IPS-20b (cell line): Measurements from ENCODE around the gene C4orf33.
"Not testable (repeated sequence)": the region's sequence is repeated elsewhere in the genome, so short reads cannot be mapped to it uniquely, and the experiment has no call there.

ENCODE experiments used
- H3K27ac ChIP-seq: one replicate; pipeline ENCODE4 v1.5.1; 2013; ENCODE audit warnings: low read length
- H3K27me3 ChIP-seq: 2 replicates; pipeline ENCODE4 v1.6.1; 2013; ENCODE audit warnings: mild to moderate bottlenecking, low read length, inconsistent platforms; ENCODE audit not compliant: insufficient read depth
- H3K36me3 ChIP-seq: 2 replicates; pipeline ENCODE4 v1.6.1; 2013; ENCODE audit warnings: low read depth, mild to moderate bottlenecking, inconsistent platforms, low read length, moderate library complexity; ENCODE audit not compliant: insufficient read depth
- H3K4me1 ChIP-seq: 2 replicates; pipeline ENCODE4 v1.6.1; 2013; ENCODE audit warnings: mild to moderate bottlenecking, control low read depth, inconsistent platforms, low read length, moderate library complexity; ENCODE audit not compliant: insufficient read depth
- H3K4me3 ChIP-seq: 2 replicates; pipeline ENCODE4 v1.5.1; 2013; ENCODE audit warnings: mild to moderate bottlenecking, low read length, inconsistent platforms
- H3K9ac ChIP-seq: 2 replicates; pipeline ENCODE4 v1.6.1; 2013; ENCODE audit warnings: low read depth, mild to moderate bottlenecking, inconsistent platforms, low read length, moderate library complexity
- H3K9me3 ChIP-seq: 2 replicates; pipeline ENCODE4 v1.6.1; 2013; ENCODE audit warnings: mild to moderate bottlenecking, low read depth, low read length, inconsistent platforms; ENCODE audit not compliant: insufficient read depth

C4orf33 gene

DNA sequence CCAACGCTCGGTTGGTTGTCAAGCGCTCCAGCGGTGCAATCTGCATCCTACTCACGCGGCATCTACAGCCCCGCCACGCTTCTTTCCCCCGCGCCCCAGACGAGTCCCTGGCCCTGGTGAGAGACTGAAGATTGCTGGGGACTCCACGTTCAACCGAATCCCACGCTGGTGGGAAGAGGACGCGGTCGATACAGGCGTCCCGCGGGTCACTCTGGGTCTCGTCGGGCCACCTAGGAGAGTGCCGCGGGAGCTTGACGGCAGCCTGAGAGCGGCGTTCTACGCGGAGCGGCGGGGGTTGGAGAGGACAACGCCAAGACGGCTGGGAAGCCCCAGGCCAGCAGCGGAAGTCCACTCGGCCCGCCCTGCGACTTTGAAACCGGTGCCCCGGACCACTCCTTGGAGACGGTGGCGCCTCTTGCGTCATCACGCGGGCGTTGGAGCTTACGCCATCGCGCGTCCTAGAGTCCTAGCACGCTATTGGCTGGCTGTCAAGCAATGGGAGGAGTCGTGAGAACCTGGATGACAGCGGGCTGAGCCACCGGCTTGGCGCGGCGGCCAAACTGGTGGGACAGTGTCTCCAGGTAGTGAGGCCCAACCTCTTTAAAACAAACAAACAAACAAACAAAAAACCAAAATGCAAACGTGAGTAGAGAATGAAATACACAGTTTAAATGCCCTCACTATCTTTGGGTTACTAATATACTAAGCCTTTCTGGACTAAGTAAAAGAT is 2.6 kb upstream of the C4orf33 start, which contains the start of gene SCLT1:
TSS of gene SCLT1 (minus strand) at position 349 of the 730 bp plus-strand sequence. CDS start 436 bp downstream, outside the sequence.
- Histone ChIP-seq H3K4me3 (peak within 1 kb of the TSS; percentile 90), H3K9me3 (no peaks in the 10 kb centered on the region), H3K9ac (peak within 1 kb of the TSS; percentile 79; the same call in 1 of the 2 replicates), H3K36me3 (no peaks in the 10 kb centered on the region), H3K27ac (peak within 1 kb of the TSS; percentile 37), H3K27me3 (no peaks in the 10 kb centered on the region), H3K4me1 (peaks cover 4% of the 10 kb centered on the region)

DNA sequence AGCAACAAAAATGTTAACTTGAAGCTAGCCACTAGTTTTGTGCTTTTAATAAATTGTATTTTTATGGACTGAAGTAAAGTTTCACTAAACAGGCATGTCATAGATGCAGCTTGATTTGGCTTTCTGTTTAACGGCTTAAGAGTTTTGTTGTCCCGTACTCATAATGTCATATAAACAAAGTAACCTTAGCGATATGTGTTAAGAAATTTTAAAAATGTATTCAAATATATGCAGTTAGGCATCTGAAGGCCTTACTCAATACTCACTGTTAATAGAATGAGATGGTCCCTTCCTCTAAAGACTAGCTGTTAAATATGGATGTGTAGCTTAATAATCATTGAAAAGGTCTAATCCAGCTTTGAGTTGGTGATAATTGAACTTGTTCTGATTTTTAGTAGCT is 1.6 kb upstream of the C4orf33 start:
- no peak overlapping the region for H3K27ac ChIP-seq
- H3K9me3 ChIP-seq, result no peaks in the 10 kb centered on the region
- H3K4me1 ChIP-seq, result peaks cover 4% of the 10 kb centered on the region
- no peaks in the 10 kb centered on the region for H3K27me3 ChIP-seq
- no peak overlapping the region for H3K9ac ChIP-seq
- H3K4me3 ChIP-seq, result no peak overlapping the region
- no peaks in the 10 kb centered on the region for H3K36me3 ChIP-seq

DNA sequence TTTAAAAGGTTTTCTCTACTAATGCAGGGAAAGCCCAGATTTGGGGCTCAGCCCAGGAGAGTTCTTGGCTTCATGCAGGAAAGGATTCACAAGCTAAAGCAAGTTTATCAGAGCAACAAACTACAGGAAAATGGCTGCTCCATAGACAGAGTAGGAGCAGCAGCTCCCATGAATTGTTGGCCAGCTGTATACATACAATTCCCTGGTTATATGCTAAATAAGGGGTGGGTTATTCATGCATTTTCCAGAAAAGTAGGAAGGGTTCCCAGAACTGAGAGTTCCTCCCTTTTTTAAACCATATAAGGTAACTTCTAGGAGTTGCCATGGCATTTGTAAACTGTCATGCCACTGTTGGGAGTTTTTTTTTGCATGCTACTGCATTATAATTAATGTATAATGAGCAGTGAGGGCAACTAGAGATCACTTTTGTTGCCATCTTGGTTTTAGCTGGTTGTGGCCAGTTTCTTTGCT is 2.6 kb downstream of the C4orf33 start:
- Histone ChIP-seq H3K9me3 (no peaks in the 10 kb centered on the region), H3K36me3 (no peaks in the 10 kb centered on the region), H3K4me1 (no peaks in the 10 kb centered on the region), H3K27me3 (no peaks in the 10 kb centered on the region), H3K9ac (no peak overlapping the region), H3K27ac (no peak overlapping the region), H3K4me3 (no peak overlapping the region)

DNA sequence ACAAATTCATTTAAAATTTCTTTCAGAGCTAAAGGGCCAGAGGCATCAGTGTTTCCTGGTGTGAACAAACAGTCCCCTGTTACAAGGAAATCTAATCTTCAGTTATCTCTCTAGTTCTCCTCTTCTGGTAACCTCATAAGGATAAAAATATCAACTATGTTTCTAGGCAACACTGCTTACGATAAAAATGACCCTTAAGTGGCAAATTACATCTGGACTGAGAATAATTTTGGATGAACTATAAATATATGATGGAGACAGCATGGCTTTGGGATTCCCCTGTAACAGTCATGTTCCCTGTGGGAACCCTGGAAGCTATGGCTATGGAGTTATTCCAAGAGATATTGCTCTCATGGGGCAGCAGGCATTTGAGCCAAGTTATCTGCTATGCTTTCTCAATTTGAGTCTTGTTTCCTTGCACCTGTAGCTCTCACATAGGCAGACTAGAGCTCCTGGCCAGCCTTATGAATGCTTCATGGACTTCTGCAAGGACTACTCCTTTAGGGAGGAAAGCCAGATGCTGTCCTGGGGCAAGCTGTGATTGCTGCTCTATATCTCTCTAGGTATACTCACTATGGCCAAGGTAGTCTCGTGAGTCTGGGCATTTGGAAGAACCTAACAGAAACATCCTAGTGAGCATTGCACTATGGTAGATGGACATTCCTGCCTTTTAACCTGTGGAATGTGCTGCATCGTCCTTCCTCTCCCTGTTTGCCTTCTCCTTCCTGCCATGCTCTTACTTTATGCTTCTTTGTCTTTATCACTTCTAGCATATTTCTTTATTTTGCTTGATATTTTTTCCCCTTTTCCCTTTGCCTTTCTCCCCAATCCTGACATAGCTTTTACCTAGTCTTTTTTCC is 14.2 kb downstream of the C4orf33 start:
- H3K36me3 ChIP-seq, result no peaks in the 10 kb centered on the region
- no peaks in the 10 kb centered on the region for H3K9me3 ChIP-seq
- H3K4me3 ChIP-seq, result no peak overlapping the region
- no peaks in the 10 kb centered on the region for H3K27me3 ChIP-seq
- H3K9ac ChIP-seq, result no peak overlapping the region
- no peak overlapping the region for H3K27ac ChIP-seq
- H3K4me1 ChIP-seq, result no peaks in the 10 kb centered on the region; the same call in 1 of the 2 replicates

DNA sequence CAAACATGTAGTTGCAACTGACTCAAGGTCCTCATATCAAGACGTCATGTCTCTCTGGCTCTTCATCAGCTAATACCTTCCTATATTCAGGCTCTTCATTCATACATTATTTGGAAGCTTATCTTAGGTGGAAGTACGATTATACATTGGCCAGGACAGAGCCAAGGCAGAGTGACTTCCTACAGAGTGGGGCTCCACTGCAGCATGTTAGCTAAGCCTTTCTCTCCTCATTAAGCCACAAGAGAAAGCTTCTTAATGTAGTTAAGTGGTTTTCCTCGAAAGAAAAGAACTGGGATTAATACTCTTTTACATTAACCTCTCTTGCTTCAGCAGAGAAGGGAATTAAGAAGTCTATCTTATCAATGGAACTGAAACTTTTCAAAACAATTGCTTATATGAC is 15.0 kb downstream of the C4orf33 start:
- no peak overlapping the region for H3K4me3 ChIP-seq
- H3K4me1 ChIP-seq, result no peaks in the 10 kb centered on the region; the same call in 1 of the 2 replicates
- no peak overlapping the region for H3K9ac ChIP-seq
- no peaks in the 10 kb centered on the region for H3K27me3 ChIP-seq
- H3K36me3 ChIP-seq, result no peaks in the 10 kb centered on the region
- H3K9me3 ChIP-seq, result no peaks in the 10 kb centered on the region
- H3K27ac ChIP-seq, result no peak overlapping the region

DNA sequence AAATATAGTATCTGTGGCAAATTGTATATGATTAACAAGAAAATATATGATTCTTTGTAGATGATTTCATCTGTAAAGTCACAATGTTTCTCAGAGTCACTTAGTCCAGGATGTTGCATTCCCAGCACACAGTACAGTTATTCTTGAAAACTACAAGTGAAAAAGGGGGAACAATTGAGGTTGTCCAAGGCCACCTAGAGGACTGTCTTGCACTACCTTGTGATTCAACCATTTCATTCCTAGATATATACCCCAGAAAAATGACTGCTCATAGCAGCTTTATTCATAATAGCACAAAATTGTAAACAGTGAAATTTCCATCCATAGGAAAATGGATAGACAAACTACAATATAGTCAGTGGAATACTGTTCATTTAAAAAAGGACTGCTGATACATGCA is 16.0 kb downstream of the C4orf33 start:
- Histone ChIP-seq H3K4me1 (no peaks in the 10 kb centered on the region; the same call in 1 of the 2 replicates), H3K36me3 (no peaks in the 10 kb centered on the region), H3K9ac (no peak overlapping the region), H3K9me3 (no peaks in the 10 kb centered on the region), H3K4me3 (no peak overlapping the region), H3K27me3 (no peaks in the 10 kb centered on the region), H3K27ac (no peak overlapping the region)

DNA sequence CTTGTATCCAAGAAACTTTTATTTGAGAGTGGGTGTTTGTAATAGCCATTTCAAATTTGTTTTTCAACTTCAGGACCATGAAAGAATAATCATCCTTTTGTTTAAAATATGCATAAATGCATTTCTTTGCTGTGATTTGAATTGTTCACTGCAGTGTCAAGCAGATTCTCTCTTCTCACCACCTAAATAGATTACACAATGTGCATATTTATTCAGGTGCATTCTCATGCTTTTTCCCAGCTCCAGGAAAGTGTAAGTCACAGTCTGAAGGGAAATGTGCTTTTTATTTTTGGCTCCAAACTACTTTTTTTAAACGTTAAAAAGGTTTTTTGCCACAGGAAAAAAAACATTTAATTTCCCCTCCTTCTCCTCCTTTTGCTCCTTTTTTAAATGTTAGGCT is 17.5 kb downstream of the C4orf33 start:
- Histone ChIP-seq H3K9me3 (no peaks in the 10 kb centered on the region), H3K4me3 (no peak overlapping the region), H3K27ac (no peak overlapping the region), H3K27me3 (no peaks in the 10 kb centered on the region), H3K9ac (no peak overlapping the region), H3K4me1 (no peaks in the 10 kb centered on the region; the same call in 1 of the 2 replicates), H3K36me3 (no peaks in the 10 kb centered on the region)

DNA sequence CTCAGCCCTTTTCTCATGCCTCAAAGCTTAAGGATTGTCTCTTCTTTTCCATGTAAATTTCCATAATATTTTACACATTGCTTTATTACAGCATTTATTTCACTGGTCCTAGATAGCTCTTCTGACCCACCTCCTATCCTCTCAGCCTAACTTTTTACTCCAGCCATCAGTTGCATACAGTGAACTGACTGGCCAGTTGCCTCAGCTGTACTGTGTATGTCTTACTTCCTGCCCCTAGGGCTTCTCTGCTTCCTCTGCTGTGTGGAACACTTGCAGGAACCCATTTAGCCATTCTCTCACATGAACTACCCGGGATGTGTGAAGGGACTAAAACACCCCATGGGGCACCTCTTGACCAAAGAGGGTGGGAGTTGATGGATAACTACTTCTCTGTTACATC is 18.0 kb downstream of the C4orf33 start:
- H3K27ac ChIP-seq, result no peak overlapping the region

DNA sequence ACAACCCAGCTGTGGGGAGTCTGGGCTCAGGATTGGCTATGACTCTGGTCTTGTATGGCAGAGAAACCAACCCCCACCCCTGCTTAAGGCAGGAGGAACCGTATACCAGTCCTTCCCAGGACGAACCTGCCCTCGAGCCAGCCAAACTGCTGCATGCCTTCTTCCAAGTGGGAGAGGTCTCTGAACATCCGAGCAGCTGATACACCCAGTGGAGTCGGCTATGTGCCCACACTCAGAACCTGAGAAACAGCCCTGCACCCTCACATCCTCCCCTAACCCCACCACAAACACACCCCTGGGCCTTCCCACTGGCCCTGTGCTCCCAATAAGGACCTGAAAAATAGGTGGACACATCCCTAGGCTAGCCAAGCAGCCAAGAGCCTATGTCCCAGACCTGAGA is 21.8 kb downstream of the C4orf33 start:
- Histone ChIP-seq H3K9me3 (no peaks in the 10 kb centered on the region), H3K9ac (no peak overlapping the region), H3K4me1 (no peaks in the 10 kb centered on the region), H3K27me3 (no peaks in the 10 kb centered on the region), H3K36me3 (no peaks in the 10 kb centered on the region), H3K27ac (no peak overlapping the region), H3K4me3 (no peak overlapping the region)

More for the DNA sequence above, 18.0 kb downstream of the C4orf33 start:
- Histone ChIP-seq H3K36me3 (no peaks in the 10 kb centered on the region), H3K4me1 (no peaks in the 10 kb centered on the region; the same call in 1 of the 2 replicates), H3K9me3 (no peaks in the 10 kb centered on the region), H3K4me3 (no peak overlapping the region), H3K9ac (no peak overlapping the region), H3K27me3 (no peaks in the 10 kb centered on the region)

DNA sequence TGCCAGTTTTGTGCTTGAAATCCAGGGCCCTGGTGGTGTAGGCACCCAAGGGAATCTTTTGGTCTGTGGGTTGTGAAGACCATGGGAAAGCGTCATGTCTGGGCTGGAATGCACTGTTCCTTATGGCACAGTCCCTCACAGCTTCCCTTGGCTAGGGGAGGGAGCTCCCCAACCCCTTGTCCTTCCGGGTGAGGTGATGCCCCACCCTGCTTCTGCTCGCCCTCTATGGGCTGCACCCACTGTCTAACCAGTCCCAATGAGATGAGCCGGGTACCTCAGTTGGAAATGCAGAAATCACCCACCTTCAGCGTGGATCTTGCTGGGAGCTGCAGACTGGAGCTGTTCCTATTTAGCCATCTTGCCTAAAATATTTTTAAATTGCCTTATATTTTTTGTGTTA is 30.7 kb downstream of the C4orf33 start:
- not testable (repeated sequence) for H3K4me3 ChIP-seq, H3K9ac ChIP-seq, H3K27me3 ChIP-seq, H3K27ac ChIP-seq, H3K36me3 ChIP-seq, H3K4me1 ChIP-seq, H3K9me3 ChIP-seq

DNA sequence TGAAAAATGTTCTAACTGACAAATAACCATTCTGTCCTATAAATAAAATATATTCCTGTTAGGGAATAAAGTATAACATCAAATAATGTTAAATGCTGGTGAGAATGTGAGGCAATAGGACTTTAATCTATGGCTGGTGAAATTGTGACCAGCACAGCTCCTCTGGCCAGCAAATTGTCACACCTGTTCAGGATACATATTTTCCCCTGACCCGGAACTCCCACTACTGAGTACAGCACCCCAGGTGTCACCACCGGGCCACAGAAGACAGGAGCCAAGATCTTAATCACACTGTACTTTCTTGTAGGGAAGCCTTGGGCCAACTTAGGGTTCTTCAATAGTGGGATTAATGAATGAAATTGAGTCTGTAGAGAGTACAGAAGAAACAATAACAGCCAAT is 33.2 kb downstream of the C4orf33 start:
- Histone ChIP-seq H3K27me3 (no peaks in the 10 kb centered on the region), H3K36me3 (no peaks in the 10 kb centered on the region), H3K4me3 (no peak overlapping the region), H3K9me3 (no peaks in the 10 kb centered on the region; the same call in 1 of the 2 replicates), H3K9ac (no peak overlapping the region), H3K4me1 (no peaks in the 10 kb centered on the region), H3K27ac (no peak overlapping the region)
